ENCODE data around the gene CCT8. TPM values are rescaled to one million over a fixed set of nuclear protein-coding genes. Genes with fewer than 3 reads are reported as not detected.
A peak's percentile ranks its signal among the peaks of the same experiment; 100 is the strongest.

Gene CCT8
- total and polyA plus RNA-seq, 10 of the 15 experiments (the other 5 are each of a cell fraction or from before 2014, with no cell fraction given), result 321 to 696 (median 471) TPM

DNA sequence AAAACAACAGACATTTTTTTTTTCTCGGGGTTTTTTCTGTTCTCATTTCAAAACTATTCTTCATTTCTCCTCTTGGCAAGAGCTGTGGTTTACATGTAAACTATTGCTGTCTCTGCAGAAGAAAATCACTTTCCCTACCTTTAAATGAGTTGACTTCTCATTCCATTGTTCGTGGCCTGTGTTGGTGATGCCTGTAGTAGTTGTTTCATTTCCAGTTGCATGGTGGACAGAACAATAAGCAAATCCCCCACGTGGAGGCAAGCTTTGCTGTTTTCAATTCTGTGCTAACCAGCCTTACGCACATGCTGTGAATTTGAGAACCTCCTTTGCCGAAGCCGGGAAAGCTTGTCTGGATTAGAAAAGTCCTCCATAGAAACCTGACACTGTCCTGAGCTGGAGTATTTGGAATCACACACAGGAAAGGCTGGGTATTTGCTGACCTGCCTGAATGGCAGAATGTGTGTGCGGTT lies 30.8 kb upstream of the CCT8 start:
- BruUV-seq (replicated peaks), result no TSS peak
- FAIRE-seq, result peak; percentile 66
- TF ChIP-seq RFX5 (IDR thresholded peaks at IDR 0.05; ENCODE audit: low read depth, low read length), result no peak
- no peak for TF ChIP-seq CHD4 (IDR thresholded peaks at IDR 0.05)
- TF ChIP-seq JUNB (IDR thresholded peaks at IDR 0.05), result peak; percentile 65
- TF ChIP-seq, protein P1, sequence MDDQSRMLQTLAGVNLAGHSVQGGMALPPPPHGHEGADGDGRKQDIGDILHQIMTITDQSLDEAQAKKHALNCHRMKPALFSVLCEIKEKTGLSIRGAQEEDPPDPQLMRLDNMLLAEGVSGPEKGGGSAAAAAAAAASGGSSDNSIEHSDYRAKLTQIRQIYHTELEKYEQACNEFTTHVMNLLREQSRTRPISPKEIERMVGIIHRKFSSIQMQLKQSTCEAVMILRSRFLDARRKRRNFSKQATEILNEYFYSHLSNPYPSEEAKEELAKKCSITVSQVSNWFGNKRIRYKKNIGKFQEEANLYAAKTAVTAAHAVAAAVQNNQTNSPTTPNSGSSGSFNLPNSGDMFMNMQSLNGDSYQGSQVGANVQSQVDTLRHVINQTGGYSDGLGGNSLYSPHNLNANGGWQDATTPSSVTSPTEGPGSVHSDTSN (IDR thresholded peaks at IDR 0.05; ENCODE audit: insufficient replicate concordance, low read depth, low read length), result no peak
- TF ChIP-seq NR2F1 (conservative IDR thresholded peaks at IDR 0.05), result no peak
- no peak for TF ChIP-seq FOXM1 (IDR thresholded peaks at IDR 0.05; ENCODE audit: low read depth, low read length)
- TF ChIP-seq, protein P2, sequence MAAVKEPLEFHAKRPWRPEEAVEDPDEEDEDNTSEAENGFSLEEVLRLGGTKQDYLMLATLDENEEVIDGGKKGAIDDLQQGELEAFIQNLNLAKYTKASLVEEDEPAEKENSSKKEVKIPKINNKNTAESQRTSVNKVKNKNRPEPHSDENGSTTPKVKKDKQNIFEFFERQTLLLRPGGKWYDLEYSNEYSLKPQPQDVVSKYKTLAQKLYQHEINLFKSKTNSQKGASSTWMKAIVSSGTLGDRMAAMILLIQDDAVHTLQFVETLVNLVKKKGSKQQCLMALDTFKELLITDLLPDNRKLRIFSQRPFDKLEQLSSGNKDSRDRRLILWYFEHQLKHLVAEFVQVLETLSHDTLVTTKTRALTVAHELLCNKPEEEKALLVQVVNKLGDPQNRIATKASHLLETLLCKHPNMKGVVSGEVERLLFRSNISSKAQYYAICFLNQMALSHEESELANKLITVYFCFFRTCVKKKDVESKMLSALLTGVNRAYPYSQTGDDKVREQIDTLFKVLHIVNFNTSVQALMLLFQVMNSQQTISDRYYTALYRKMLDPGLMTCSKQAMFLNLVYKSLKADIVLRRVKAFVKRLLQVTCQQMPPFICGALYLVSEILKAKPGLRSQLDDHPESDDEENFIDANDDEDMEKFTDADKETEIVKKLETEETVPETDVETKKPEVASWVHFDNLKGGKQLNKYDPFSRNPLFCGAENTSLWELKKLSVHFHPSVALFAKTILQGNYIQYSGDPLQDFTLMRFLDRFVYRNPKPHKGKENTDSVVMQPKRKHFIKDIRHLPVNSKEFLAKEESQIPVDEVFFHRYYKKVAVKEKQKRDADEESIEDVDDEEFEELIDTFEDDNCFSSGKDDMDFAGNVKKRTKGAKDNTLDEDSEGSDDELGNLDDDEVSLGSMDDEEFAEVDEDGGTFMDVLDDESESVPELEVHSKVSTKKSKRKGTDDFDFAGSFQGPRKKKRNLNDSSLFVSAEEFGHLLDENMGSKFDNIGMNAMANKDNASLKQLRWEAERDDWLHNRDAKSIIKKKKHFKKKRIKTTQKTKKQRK (IDR thresholded peaks at IDR 0.05; ENCODE audit: low read depth, low read length), result no peak
- TF ChIP-seq RUNX3 (IDR thresholded peaks at IDR 0.05; ENCODE audit: low read length), result peak; percentile 81
- no peak for TF ChIP-seq ZNF622 (IDR thresholded peaks at IDR 0.05)
- TF ChIP-seq SRF (IDR thresholded peaks at IDR 0.05; ENCODE audit: low read depth in 2 of 2, low read length in 2 of 2), result no peak
- no peak for TF ChIP-seq MYC (IDR thresholded peaks at IDR 0.05; ENCODE audit: insufficient read depth, insufficient read length, insufficient replicate concordance, low read length, severe bottlenecking)
- no peak for TF ChIP-seq ZSCAN29 (IDR thresholded peaks at IDR 0.05)
- no peak for TF ChIP-seq FOS (IDR thresholded peaks at IDR 0.05; ENCODE audit: borderline replicate concordance, extremely low read depth, insufficient read length)
- peak; percentile 26; the same call in 1 of the 2 replicates for TF ChIP-seq MTA2 (IDR thresholded peaks at IDR 0.05; ENCODE audit: low read depth)
- no peak for TF ChIP-seq ASH2L (IDR thresholded peaks at IDR 0.05; ENCODE audit: borderline replicate concordance, low read depth)
- TF ChIP-seq BCL11A (IDR thresholded peaks at IDR 0.05; ENCODE audit: low read depth, low read length), result 0 out of 2 replicates have a peak, but pooled peaks have one; percentile 8
- TF ChIP-seq RAD51 (IDR thresholded peaks at IDR 0.05), result no peak
- TF ChIP-seq ZZZ3 (IDR thresholded peaks at IDR 0.05; ENCODE audit: control insufficient read depth, insufficient read length, low read depth), result no peak
- TF ChIP-seq ATF7 (IDR thresholded peaks at IDR 0.05; ENCODE audit: low read depth), result 0 out of 2 replicates have a peak, but pooled peaks have one; percentile 37
- TF ChIP-seq CREB1 (IDR thresholded peaks at IDR 0.05; ENCODE audit: low read depth), result no peak
- no peak; the same call in 1 of the 2 replicates for TF ChIP-seq NFIC (IDR thresholded peaks at IDR 0.05; ENCODE audit: low read depth, low read length)

More for the DNA sequence above, 30.8 kb upstream of the CCT8 start:
- Histone ChIP-seq H3K27me3 (replicated peaks in 1 of 2; ENCODE audit: control insufficient read depth in 2 of 2, insufficient read depth in 2 of 2, low read length in 1 of 2) (no peaks in the 10 kb centered on the region), H3K4me3 (no peak overlapping the region), H3K4me2 (ENCODE audit: control insufficient read depth, insufficient read depth) (no peak overlapping the region), H3K79me2 (ENCODE audit: control insufficient read depth, insufficient read depth, low read length) (no peaks in the 10 kb centered on the region), H3K27ac (ENCODE audit: control insufficient read depth, insufficient read depth) (0 out of 2 replicates have a peak overlapping the region, but pooled peaks have one; percentile 4), H4K20me1 (ENCODE audit: control insufficient read depth, insufficient read depth) (no peaks in the 10 kb centered on the region), H2AFZ (ENCODE audit: control insufficient read depth, low read depth, low read length) (peak overlapping the region; percentile 25; the same call in 1 of the 2 replicates), H3K9ac (ENCODE audit: control insufficient read depth, insufficient read depth, low read length) (no peak overlapping the region), H3K36me3 (ENCODE audit: control insufficient read depth in 2 of 2, insufficient read depth in 2 of 2, low read length in 1 of 2) (no peaks in the 10 kb centered on the region; a peak in 1 of 4 replicates), H3K9me3 (replicated peaks; ENCODE audit: control insufficient read depth, insufficient read depth, low read length) (no peaks in the 10 kb centered on the region), H3K4me1 (ENCODE audit: control insufficient read depth, insufficient read depth, low read length) (peaks cover 13% of the 10 kb centered on the region)
- WGBS (ENCODE audit: insufficient coverage, insufficient replicate concordance, low lambda C conversion rate, missing lambda C conversion rate), result 56% methylated on average over 7 of the region's 7 CpGs
- CTCF ChIA-PET, result interaction anchor here (0.5 to 2.1 kb wide), 12 partner anchors 8 to 272 kb away, joined by 3 to 8 read pairs (median 4); no protein-coding TSS in a partner anchor
- in situ Hi-C loops (cut with MboI) (no loop called here), intact Hi-C loops (cut with micrococcal nuclease; ENCODE audit: unreplicated experiment) (no loop called here)
- POLR2A ChIA-PET, result interaction anchor here (0.9 to 1.1 kb wide), 2 partner anchors 21 to 37 kb away, joined by 3 read pairs; no protein-coding TSS in a partner anchor
- RAD21 ChIA-PET (ENCODE audit: unreplicated experiment), result interaction anchor here (0.7 to 1.7 kb wide), 6 partner anchors 17 to 196 kb away, joined by 3 to 4 read pairs (median 4); no protein-coding TSS in a partner anchor
- SMC1A ChIA-PET (ENCODE audit: uncharacterized antibody, unreplicated experiment), result interaction anchor here (0.9 to 4.5 kb wide), 11 partner anchors 11 to 268 kb away, joined by 3 to 37 read pairs (median 3); partner anchors contain the start of gene MAP3K7CL
- no peak for DNase-seq (ENCODE audit: low read depth, low spot score)
- peak; percentile 89 for ATAC-seq
